Spleen (tissue), 10 donors: ENCODE results near the gene GJA5. TPM values are rescaled to one million over a fixed set of nuclear protein-coding genes. Genes with fewer than 3 reads are reported as not detected.

ENCODE experiments used
- polyA plus RNA-seq, 3 donors: library from polyadenylated mRNA; stranded (reverse); fragments of 200-250 nt; gene quantifications; one replicate each; pipeline ENCODE4 v1.2.1, GENCODE V29; 2013
- total RNA-seq, 7 donors: library from RNA; depleted of rRNA in 3 of 7; stranded (reverse); fragments of >200 nt in 3 of 7; fragmentation: NEBNext Ultra II Directional in 4 of 7; extraction: Animal tissue kit (Norgen Biotek cat#: 25700) in 4 of 7; gene quantifications; one replicate each; pipeline versions ENCODE4 v1.1.0 to v1.2.1, GENCODE V29; 2016 to 2021
- donor health status: healthy with polysubstance abuse.
- donor health status: DM: no; HTN: no; CAD: no; lungs with moderate emphysema.
- donor health status: DM: no; HTN: no; CAD: no.
- donor health status: Bipolar disorder and iron deficiency.
- donor health status: healthy.
- donor health status: DM: no; HTN: no; CAD: no.
- donor health status: DM: yes; HTN: yes; CAD: no.

GJA5 gene
- total and polyA plus RNA-seq, 10 donors = 1.5 to 19.8 (median 6.1) TPM

Other genes with a start within 250 kb of the GJA5 start
- gene BCL9, start 219.1 kb downstream of the GJA5 start, total RNA-seq = 10 to 100 TPM in 5 of 7 donors, 1 to 10 TPM in 2; 5.5 to 13.9 (median 11.6) TPM
- 1 to 10 TPM in 1 of 3 donors, under 1 TPM in 2; 0.70 to 3.3 (median 0.91) TPM for gene BCL9, start 219.1 kb downstream of the GJA5 start, polyA plus RNA-seq
- gene ACP6, start 90.1 kb downstream of the GJA5 start, total RNA-seq = 10 to 100 TPM in 3 of 7 donors, 1 to 10 TPM in 4; 7.1 to 18.8 (median 9.6) TPM
- gene ACP6, start 90.1 kb downstream of the GJA5 start, polyA plus RNA-seq = 10 to 100 TPM in 1 of 3 donors, 1 to 10 TPM in 2; 8.2 to 11.2 (median 8.4) TPM
- not detected for gene GJA8, start 142.2 kb upstream of the GJA5 start, total RNA-seq
- gene GJA8, start 142.2 kb upstream of the GJA5 start, polyA plus RNA-seq = not detected
- gene GPR89B, start 167.8 kb upstream of the GJA5 start, total RNA-seq = 10 to 100 TPM; 12.3 to 26.5 (median 18.2) TPM
- 10 to 100 TPM; 10.4 to 13.8 (median 12.1) TPM for gene GPR89B, start 167.8 kb upstream of the GJA5 start, polyA plus RNA-seq